ENCODE measurements around the gene CLIP2. TPM values are rescaled to one million over a fixed set of nuclear protein-coding genes. Genes with fewer than 3 reads are reported as not detected.

The CLIP2 gene
- total RNA-seq, 1 experiment from 2014 or later = 28.9 TPM

GRCh38 chr7:74304550-74304949 is 15.3 kb downstream of the CLIP2 start:
- DNase-seq (ENCODE audit: low spot score) = no peak
- CTCF ChIA-PET = no interaction called here
- no TSS peak for BruUV-seq (replicated peaks)

GRCh38 chr7:74306004-74306729 is 17.0 kb downstream of the CLIP2 start:
- TF ChIP-seq CTCF (conservative IDR thresholded peaks at IDR 0.05; ENCODE audit: low read depth, low read length) = no peak
- no peak for TF ChIP-seq EZH2 (IDR thresholded peaks at IDR 0.05; ENCODE audit: borderline replicate concordance, low read depth, low read length, poor library complexity, severe bottlenecking)
- intact Hi-C loops (cut with micrococcal nuclease; ENCODE audit: unreplicated experiment) = no loop called here
- ChIA-PET CTCF (no interaction called here), POLR2A (ENCODE audit: low non-redundant PET) (no interaction called here)
- no peaks in the 10 kb centered on the region for H3K9me3 ChIP-seq (ENCODE audit: low read depth, low read length, poor library complexity, severe bottlenecking)
- DNase-seq (ENCODE audit: low spot score) = no peak
- H3K27me3 ChIP-seq (replicated peaks; ENCODE audit: insufficient read depth, low read depth, low read length, poor library complexity) = no peaks in the 10 kb centered on the region
- H3K4me1 ChIP-seq (ENCODE audit: insufficient read depth, low read length, poor library complexity, severe bottlenecking) = peaks cover 8% of the 10 kb centered on the region
- no peak overlapping the region for H3K4me3 ChIP-seq (ENCODE audit: low read depth, low read length, poor library complexity, severe bottlenecking)
- no peaks in the 10 kb centered on the region for H3K36me3 ChIP-seq (ENCODE audit: insufficient read depth, low read length, poor library complexity, severe bottlenecking)
- peak overlapping the region; percentile 48 for H3K27ac ChIP-seq (ENCODE audit: low read depth, low read length, poor library complexity, severe bottlenecking)
- no TSS peak for BruUV-seq (replicated peaks)

More at GRCh38 chr7:74304550-74304949, 15.3 kb downstream of the CLIP2 start:
- TF ChIP-seq EZH2 (IDR thresholded peaks at IDR 0.05; ENCODE audit: borderline replicate concordance, low read depth, low read length, poor library complexity, severe bottlenecking) (no peak), CTCF (conservative IDR thresholded peaks at IDR 0.05; ENCODE audit: low read depth, low read length) (no peak)
- Histone ChIP-seq H3K27me3 (replicated peaks; ENCODE audit: insufficient read depth, low read depth, low read length, poor library complexity) (no peaks in the 10 kb centered on the region), H3K27ac (ENCODE audit: low read depth, low read length, poor library complexity, severe bottlenecking) (no peak overlapping the region), H3K36me3 (ENCODE audit: insufficient read depth, low read length, poor library complexity, severe bottlenecking) (no peaks in the 10 kb centered on the region), H3K4me1 (ENCODE audit: insufficient read depth, low read length, poor library complexity, severe bottlenecking) (peaks cover 8% of the 10 kb centered on the region), H3K4me3 (ENCODE audit: low read depth, low read length, poor library complexity, severe bottlenecking) (no peak overlapping the region), H3K9me3 (ENCODE audit: low read depth, low read length, poor library complexity, severe bottlenecking) (no peaks in the 10 kb centered on the region)
- POLR2A ChIA-PET (ENCODE audit: low non-redundant PET) = interaction anchor here (0.6 kb wide), 1 partner anchor 566 kb away, joined by 7 read pairs; no protein-coding TSS in a partner anchor
- intact Hi-C loops (cut with micrococcal nuclease; ENCODE audit: unreplicated experiment) = no loop called here

GRCh38 chr7:74306730-74307469 is 17.7 kb downstream of the CLIP2 start:
- CTCF ChIA-PET = no interaction called here
- TF ChIP-seq CTCF (conservative IDR thresholded peaks at IDR 0.05; ENCODE audit: low read depth, low read length) = no peak
- no peak for TF ChIP-seq EZH2 (IDR thresholded peaks at IDR 0.05; ENCODE audit: borderline replicate concordance, low read depth, low read length, poor library complexity, severe bottlenecking)

More at GRCh38 chr7:74306730-74307469, 17.7 kb downstream of the CLIP2 start:
- intact Hi-C loops (cut with micrococcal nuclease; ENCODE audit: unreplicated experiment) = no loop called here
- H3K27me3 ChIP-seq (replicated peaks; ENCODE audit: insufficient read depth, low read depth, low read length, poor library complexity) = no peaks in the 10 kb centered on the region
- no peak for DNase-seq (ENCODE audit: low spot score)
- H3K9me3 ChIP-seq (ENCODE audit: low read depth, low read length, poor library complexity, severe bottlenecking) = no peaks in the 10 kb centered on the region
- no peak overlapping the region for H3K27ac ChIP-seq (ENCODE audit: low read depth, low read length, poor library complexity, severe bottlenecking)
- no peak overlapping the region for H3K4me3 ChIP-seq (ENCODE audit: low read depth, low read length, poor library complexity, severe bottlenecking)
- POLR2A ChIA-PET (ENCODE audit: low non-redundant PET) = no interaction called here
- peaks cover 8% of the 10 kb centered on the region for H3K4me1 ChIP-seq (ENCODE audit: insufficient read depth, low read length, poor library complexity, severe bottlenecking)
- BruUV-seq (replicated peaks) = no TSS peak
- H3K36me3 ChIP-seq (ENCODE audit: insufficient read depth, low read length, poor library complexity, severe bottlenecking) = no peaks in the 10 kb centered on the region

Measured in A673 (cell line).